ENCODE data around the gene AKNA.

Gene AKNA

DNA sequence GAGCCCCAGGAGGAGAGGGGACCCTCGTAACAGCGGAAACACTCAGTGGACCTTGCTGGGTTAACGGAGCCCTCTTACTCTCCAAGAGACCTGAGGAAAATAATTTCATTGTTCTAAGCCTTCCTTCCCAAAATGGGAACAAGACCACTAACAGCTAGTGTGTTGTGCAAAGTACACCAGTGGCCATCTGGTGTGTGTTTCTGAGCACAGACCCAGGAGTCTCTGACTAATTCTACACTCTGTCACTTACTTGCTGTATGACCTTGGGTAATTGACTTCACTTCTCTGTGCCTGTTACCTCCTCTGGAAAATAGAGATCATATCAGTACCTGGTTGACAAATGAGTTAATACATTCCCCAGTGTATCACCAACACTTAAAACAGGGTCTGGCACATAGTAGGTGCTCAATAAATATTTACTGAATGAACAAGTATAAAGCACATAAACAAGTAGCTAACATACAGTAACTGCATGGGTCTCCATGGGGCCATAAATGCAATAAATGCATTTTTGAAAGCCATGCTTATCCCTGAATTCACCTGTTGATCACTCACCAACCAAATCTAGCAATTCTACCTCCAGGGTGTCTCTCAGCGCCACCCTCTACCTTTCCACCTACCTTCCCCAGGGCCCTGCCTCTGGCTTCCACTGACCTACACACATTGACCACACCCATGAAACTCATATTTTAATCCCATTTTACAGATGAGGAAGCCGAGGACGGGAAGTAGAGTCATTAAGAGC, 44.7 kb upstream of the AKNA start:
- Histone ChIP-seq H3K27me3 (ENCODE audit: insufficient read depth, low read depth, severe bottlenecking) (no peaks in the 10 kb centered on the region), H3K4me3 (ENCODE audit: low read depth, low read length) (no peak overlapping the region), H3K9me3 (ENCODE audit: severe bottlenecking) (no peaks in the 10 kb centered on the region), H3K36me3 (no peaks in the 10 kb centered on the region), H3K27ac (no peak overlapping the region)
- DNase-seq: no peak
- TF ChIP-seq, protein P1, sequence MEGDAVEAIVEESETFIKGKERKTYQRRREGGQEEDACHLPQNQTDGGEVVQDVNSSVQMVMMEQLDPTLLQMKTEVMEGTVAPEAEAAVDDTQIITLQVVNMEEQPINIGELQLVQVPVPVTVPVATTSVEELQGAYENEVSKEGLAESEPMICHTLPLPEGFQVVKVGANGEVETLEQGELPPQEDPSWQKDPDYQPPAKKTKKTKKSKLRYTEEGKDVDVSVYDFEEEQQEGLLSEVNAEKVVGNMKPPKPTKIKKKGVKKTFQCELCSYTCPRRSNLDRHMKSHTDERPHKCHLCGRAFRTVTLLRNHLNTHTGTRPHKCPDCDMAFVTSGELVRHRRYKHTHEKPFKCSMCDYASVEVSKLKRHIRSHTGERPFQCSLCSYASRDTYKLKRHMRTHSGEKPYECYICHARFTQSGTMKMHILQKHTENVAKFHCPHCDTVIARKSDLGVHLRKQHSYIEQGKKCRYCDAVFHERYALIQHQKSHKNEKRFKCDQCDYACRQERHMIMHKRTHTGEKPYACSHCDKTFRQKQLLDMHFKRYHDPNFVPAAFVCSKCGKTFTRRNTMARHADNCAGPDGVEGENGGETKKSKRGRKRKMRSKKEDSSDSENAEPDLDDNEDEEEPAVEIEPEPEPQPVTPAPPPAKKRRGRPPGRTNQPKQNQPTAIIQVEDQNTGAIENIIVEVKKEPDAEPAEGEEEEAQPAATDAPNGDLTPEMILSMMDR (IDR thresholded peaks at IDR 0.05; ENCODE audit: low read depth, low read length): no peak

DNA sequence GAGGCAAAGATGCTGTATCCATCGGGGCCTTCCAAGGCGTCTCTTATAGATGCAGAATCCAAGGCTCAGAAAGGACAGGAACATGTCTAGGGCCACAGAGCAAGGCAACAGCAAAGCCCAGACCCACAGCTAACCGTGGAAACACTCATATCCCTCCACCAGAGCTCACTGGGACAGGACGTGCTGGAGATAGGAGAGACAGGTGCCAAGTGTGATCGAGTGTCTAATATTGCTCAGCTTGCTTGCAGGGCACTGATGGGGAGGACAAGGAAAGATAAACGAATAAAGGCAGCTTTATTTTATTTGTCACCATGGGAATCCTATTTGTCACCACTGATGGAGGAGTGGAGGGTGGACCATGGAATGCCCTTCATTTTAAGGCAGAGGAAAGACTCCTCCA, 44.0 kb upstream of the AKNA start:
- H3K4me3 ChIP-seq (ENCODE audit: low read depth, low read length): no peak overlapping the region
- no peak for DNase-seq
- H3K27ac ChIP-seq: no peak overlapping the region
- TF ChIP-seq, protein P1 (IDR thresholded peaks at IDR 0.05; ENCODE audit: low read depth, low read length): no peak
- H3K36me3 ChIP-seq: no peaks in the 10 kb centered on the region
- no peaks in the 10 kb centered on the region for H3K27me3 ChIP-seq (ENCODE audit: insufficient read depth, low read depth, severe bottlenecking)
- no peaks in the 10 kb centered on the region for H3K9me3 ChIP-seq (ENCODE audit: severe bottlenecking)

DNA sequence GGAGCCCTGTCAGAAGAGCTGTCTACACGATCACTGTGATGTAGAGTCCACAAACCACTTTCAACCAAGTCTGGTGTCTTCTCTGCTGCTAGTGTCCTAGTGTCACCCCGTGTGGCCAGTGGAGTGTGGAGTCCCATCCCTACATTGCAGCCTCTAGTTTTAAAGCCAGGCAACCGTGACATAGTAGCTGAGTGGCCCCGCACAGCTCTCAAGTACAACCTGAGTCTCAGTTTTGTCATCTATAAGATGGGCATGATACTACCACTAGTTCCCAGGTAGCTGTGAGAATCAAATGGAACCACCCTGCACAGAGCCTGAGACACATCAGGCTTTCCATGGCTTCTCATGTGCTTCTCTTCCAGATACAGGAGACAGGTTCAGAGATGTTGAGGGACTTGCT, 43.2 kb upstream of the AKNA start:
- TF ChIP-seq, protein P1 (IDR thresholded peaks at IDR 0.05; ENCODE audit: low read depth, low read length): no peak
- DNase-seq: no peak
- H3K27ac ChIP-seq: no peak overlapping the region

DNA sequence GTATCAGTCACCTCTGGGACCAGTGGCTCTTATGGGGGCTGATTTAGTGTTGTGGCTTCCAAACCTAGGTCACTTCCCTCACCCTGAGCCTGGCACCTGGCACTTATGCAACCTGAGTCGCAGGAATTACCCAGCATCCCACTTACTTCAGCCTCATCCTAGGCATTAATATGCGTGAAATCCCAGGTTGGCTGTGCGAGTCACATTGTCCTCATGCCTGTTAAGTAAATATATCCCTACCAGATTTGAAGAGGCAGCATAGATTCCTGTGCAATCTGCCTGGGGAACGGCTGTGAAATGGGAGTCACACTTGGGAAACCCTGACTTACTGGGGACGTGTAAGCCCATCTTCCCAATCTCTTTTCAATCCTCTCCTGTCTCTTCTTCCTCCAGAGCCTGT, 42.7 kb upstream of the AKNA start:
- no peaks in the 10 kb centered on the region for H3K27me3 ChIP-seq (ENCODE audit: insufficient read depth, low read depth, severe bottlenecking)
- no peak overlapping the region for H3K4me3 ChIP-seq (ENCODE audit: low read depth, low read length)
- no peaks in the 10 kb centered on the region for H3K9me3 ChIP-seq (ENCODE audit: severe bottlenecking)
- no peaks in the 10 kb centered on the region for H3K36me3 ChIP-seq
- H3K27ac ChIP-seq: no peak overlapping the region
- DNase-seq: no peak
- TF ChIP-seq, protein P1 (IDR thresholded peaks at IDR 0.05; ENCODE audit: low read depth, low read length): no peak

More for the DNA sequence above, 43.2 kb upstream of the AKNA start:
- no peaks in the 10 kb centered on the region for H3K9me3 ChIP-seq (ENCODE audit: severe bottlenecking)
- H3K36me3 ChIP-seq: no peaks in the 10 kb centered on the region
- H3K4me3 ChIP-seq (ENCODE audit: low read depth, low read length): no peak overlapping the region
- H3K27me3 ChIP-seq (ENCODE audit: insufficient read depth, low read depth, severe bottlenecking): no peaks in the 10 kb centered on the region

DNA sequence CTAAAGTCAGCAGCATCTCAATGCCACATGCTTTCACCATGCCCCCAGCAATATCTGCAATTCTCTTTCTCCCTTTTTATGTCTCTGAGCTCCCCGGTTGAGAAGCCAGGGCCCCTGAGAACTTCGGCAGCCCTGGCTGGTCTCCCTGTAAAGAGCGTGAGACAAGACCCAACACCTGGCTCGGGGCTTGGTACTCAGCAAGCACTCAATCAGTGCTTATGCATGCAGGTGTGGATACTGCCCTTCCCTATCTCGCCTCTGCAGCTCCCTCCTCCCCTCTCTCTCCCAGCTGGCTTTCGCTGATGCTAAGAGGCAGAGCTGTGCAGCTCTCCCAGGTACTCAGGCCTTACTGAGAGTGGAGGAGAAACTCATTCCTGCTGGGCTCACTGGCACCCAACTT, 41.7 kb upstream of the AKNA start:
- Histone ChIP-seq H3K36me3 (no peaks in the 10 kb centered on the region), H3K4me3 (ENCODE audit: low read depth, low read length) (no peak overlapping the region), H3K9me3 (ENCODE audit: severe bottlenecking) (no peaks in the 10 kb centered on the region), H3K27me3 (ENCODE audit: insufficient read depth, low read depth, severe bottlenecking) (no peaks in the 10 kb centered on the region), H3K27ac (no peak overlapping the region)
- TF ChIP-seq, protein P1 (IDR thresholded peaks at IDR 0.05; ENCODE audit: low read depth, low read length): no peak
- no peak for DNase-seq

DNA sequence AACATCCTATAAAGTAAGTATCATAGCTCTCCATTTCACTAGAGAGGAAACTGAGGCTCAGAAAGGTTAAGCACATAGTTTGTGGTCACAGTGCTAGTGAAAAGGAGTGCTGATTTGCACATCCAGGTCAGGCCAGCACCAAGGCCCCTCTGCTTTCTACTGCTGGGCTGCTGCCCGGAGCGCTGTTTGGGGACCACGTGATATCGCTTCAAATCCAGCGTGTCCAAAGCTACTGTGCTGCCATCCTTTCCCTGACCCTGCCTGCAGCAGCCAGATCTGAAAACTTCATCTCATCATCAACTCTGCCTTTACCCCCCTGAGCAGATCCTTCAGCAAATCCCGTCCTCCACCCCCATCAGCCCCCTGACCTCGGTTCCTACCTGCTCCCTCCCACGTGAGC, 40.7 kb upstream of the AKNA start:
- Histone ChIP-seq H3K4me3 (ENCODE audit: low read depth, low read length) (no peak overlapping the region), H3K27ac (no peak overlapping the region), H3K9me3 (ENCODE audit: severe bottlenecking) (no peaks in the 10 kb centered on the region), H3K27me3 (ENCODE audit: insufficient read depth, low read depth, severe bottlenecking) (no peaks in the 10 kb centered on the region), H3K36me3 (no peaks in the 10 kb centered on the region)
- TF ChIP-seq, protein P1 (IDR thresholded peaks at IDR 0.05; ENCODE audit: low read depth, low read length): no peak
- no peak for DNase-seq

Data from WERI-Rb-1 (cell line).